Lung (tissue), 12 donors: ENCODE measurements around the gene CCDC78. TPM values are rescaled to one million over a fixed set of nuclear protein-coding genes. Genes with fewer than 3 reads are reported as not detected.

ENCODE experiments used
- ATAC-seq: fragments of 200-7000 bp; cut with Tn5 transposase; one replicate; pipeline ENCODE4 v1.9.1; 2020; ENCODE audit warnings: moderate number of reproducible peaks; ENCODE audit not compliant: insufficient read depth, low FRiP score
- DNase-seq, 3 donors: peaks; one replicate each; pipeline ENCODE4 v3.0.0-alpha.2; 2013 to 2017
- H3K27ac ChIP-seq, 2 donors: one replicate each; pipeline ENCODE4 v1.5.1; 2013; ENCODE audit warnings: mild to moderate bottlenecking in 2 of 2, moderate library complexity in 2 of 2, control low read depth in 1 of 2, inconsistent platforms in 1 of 2, low read depth in 1 of 2, low read length in 1 of 2
- H3K27me3 ChIP-seq, 3 donors: one replicate each; pipeline ENCODE4 v1.5.1; 2013; ENCODE audit warnings: low read length in 2 of 3; ENCODE audit not compliant: control insufficient read depth in 3 of 3, insufficient read depth in 3 of 3
- H3K36me3 ChIP-seq, 4 donors: one replicate each; pipeline ENCODE4 v1.5.1; 2013; ENCODE audit warnings: low read length in 4 of 4, mild to moderate bottlenecking in 1 of 4, moderate library complexity in 1 of 4; ENCODE audit not compliant: control insufficient read depth in 4 of 4, insufficient read depth in 4 of 4
- H3K4me1 ChIP-seq, 5 donors: one replicate each; pipeline ENCODE4 v1.5.1; 2013; ENCODE audit warnings: low read length in 5 of 5, mild to moderate bottlenecking in 2 of 5, moderate library complexity in 1 of 5; ENCODE audit not compliant: control insufficient read depth in 5 of 5, insufficient read depth in 5 of 5
- H3K4me3 ChIP-seq: one replicate; pipeline ENCODE4 v1.5.1; 2013; ENCODE audit warnings: mild to moderate bottlenecking, control low read depth, moderate library complexity
- H3K9ac ChIP-seq, 2 donors: one replicate each; pipeline ENCODE4 v1.5.1; 2013; ENCODE audit warnings: low read length in 2 of 2, control low read depth in 1 of 2; ENCODE audit not compliant: insufficient read depth in 1 of 2
- H3K9me3 ChIP-seq, 4 donors: one replicate each; pipeline ENCODE4 v1.5.1; 2013; ENCODE audit warnings: low read length in 3 of 4, mild to moderate bottlenecking in 1 of 4, moderate library complexity in 1 of 4; ENCODE audit not compliant: control insufficient read depth in 4 of 4, insufficient read depth in 3 of 4
- WGBS, 2 donors: extraction: QIAGEN DNeasy Blood & Tissue Kit; methylation state at CpG; one replicate each; pipeline ENCODE4 v1.1.7; 2013; 5-methylcytosine and 5-hydroxymethylcytosine counted together
- polyA plus RNA-seq, 2 donors: library from polyadenylated mRNA; stranded (reverse); fragments of 200-250 nt; gene quantifications; one replicate each; pipeline ENCODE4 v1.2.1, GENCODE V29; 2013
- total RNA-seq, 2 donors: library from RNA; depleted of rRNA in 1 of 2; stranded (reverse); fragments of >200 nt in 1 of 2; gene quantifications; one replicate each; pipeline ENCODE4 v1.2.1, GENCODE V29; 2014 to 2021
- TF ChIP-seq, protein P1 (sequence below): IDR thresholded peaks from 2 replicates; pipeline ENCODE4 v1.5.1; 2012; ENCODE audit warnings: mild to moderate bottlenecking; ENCODE audit errors: control extremely low read depth, extremely low read depth
- donor health status: control.
- donor health status: control.
- donor health status: Bipolar disorder and iron deficiency.
- donor health status: healthy.
- donor health status: DM: yes; HTN: yes; CAD: no.

The CCDC78 gene
- total and polyA plus RNA-seq, 4 donors: 25.6 to 71.6 (median 37.0) TPM

DNA sequence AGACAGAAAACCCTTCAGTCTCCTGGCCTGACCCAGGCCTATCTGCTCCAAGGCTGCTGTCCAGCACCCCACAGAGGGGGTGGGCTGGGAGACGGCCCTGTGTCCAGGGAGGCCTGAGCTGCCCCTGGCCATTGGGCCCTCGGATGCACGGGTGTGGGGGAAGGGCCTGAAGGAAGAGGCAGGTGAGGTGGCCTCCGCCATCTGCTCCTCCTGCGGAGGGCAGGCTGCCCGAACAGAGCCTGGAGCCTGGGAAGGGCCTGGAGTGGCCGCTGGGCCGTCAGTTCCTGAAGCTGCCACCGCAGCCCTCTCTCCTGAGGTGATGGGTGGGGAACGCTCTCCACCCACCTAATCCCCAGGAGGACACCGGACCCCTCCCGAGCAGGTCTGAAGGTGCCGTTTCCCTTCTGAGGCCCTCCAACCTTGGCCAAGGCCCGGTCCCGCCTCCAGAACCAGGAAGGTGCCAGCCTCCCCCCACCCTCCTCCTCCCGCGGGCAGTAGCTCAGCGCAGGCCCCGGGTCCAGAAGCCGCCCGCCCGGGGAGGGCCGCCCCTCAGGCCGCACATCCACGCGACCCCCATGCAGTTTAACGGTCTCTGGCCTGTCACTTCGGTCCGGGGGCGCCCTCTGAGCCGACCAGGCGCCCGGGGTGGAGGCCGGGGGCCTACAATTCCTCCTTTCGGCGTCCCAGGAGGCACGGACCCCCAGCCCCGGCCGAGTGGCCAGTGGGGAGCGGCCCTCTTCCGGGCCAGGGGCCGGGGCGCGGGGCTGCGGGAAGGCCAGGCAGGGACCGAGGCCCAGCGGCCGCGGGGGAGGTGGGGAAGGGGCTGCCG is 21.5 kb downstream of the CCDC78 start:
- peaks cover 7 to 69% (median 38%) of the 10 kb centered on the region in 3 donors for H3K27me3 ChIP-seq
- H3K4me3 ChIP-seq: no peak overlapping the region
- no peak overlapping the region for H3K27ac ChIP-seq
- TF ChIP-seq, protein P1, sequence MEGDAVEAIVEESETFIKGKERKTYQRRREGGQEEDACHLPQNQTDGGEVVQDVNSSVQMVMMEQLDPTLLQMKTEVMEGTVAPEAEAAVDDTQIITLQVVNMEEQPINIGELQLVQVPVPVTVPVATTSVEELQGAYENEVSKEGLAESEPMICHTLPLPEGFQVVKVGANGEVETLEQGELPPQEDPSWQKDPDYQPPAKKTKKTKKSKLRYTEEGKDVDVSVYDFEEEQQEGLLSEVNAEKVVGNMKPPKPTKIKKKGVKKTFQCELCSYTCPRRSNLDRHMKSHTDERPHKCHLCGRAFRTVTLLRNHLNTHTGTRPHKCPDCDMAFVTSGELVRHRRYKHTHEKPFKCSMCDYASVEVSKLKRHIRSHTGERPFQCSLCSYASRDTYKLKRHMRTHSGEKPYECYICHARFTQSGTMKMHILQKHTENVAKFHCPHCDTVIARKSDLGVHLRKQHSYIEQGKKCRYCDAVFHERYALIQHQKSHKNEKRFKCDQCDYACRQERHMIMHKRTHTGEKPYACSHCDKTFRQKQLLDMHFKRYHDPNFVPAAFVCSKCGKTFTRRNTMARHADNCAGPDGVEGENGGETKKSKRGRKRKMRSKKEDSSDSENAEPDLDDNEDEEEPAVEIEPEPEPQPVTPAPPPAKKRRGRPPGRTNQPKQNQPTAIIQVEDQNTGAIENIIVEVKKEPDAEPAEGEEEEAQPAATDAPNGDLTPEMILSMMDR: no peak
- DNase-seq (no peak), ATAC-seq (no peak)
- H3K4me1 ChIP-seq: no peaks in the 10 kb centered on the region
- no peak overlapping the region for H3K9ac ChIP-seq
- no peaks in the 10 kb centered on the region for H3K36me3 ChIP-seq
- peaks cover 0 to 5% (median 0%) of the 10 kb centered on the region in 4 donors for H3K9me3 ChIP-seq
- 12 to 14% methylated on average over 32 to 49 of the region's 50 CpGs for WGBS, 2 donors

DNA sequence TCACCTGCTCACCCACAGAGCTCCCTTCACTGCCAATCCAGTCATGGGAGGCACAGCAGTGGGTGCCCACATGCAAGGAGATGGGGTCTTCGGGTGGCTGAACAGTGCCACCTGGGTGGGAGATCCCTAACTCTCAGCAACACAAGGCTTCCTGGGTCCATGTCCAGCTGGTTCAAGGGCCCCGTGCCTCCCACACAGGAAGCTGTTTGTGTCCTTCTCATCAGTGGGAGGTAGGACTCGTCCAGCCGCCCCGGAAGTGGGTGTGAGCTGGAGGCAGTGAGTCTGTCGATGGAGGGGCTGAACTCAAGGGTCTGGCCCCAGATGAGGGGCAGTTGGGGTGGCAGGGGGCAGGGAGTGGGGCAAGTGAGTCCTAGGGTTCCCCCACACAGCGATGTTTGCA is 22.2 kb downstream of the CCDC78 start:
- Histone ChIP-seq H3K27me3 (peaks cover 7 to 70% (median 38%) of the 10 kb centered on the region in 3 donors), H3K9me3 (peaks cover 0 to 5% (median 0%) of the 10 kb centered on the region in 4 donors), H3K9ac (no peak overlapping the region), H3K27ac (no peak overlapping the region), H3K4me1 (no peaks in the 10 kb centered on the region), H3K36me3 (no peaks in the 10 kb centered on the region), H3K4me3 (no peak overlapping the region)
- ATAC-seq: no peak
- DNase-seq: no peak
- TF ChIP-seq, protein P1: no peak
- WGBS, 2 donors: 74 to 81% methylated on average over 7 of the region's 7 CpGs

DNA sequence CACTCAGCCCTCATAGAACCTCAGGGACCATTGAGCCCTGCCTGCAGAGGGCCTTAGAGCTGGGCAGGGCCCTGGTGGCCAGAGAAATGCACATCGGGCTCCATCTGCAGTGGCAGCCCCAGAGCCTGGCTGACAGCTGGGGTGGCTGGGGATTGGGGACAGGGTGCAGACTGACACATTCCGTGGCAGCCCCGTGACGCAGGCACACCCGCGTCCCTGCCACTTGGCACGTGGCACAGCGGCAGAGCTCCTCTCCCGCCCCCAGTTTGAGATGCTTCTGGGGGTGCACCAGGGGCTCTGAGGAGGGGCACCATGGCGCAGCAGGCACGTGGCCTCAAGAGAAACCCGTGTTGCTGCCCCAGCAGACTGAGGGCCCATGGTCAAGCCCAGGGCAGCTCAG is 22.8 kb downstream of the CCDC78 start:
- ATAC-seq: no peak
- Histone ChIP-seq H3K36me3 (no peaks in the 10 kb centered on the region), H3K27ac (no peak overlapping the region), H3K4me1 (no peaks in the 10 kb centered on the region), H3K9me3 (peaks cover 0 to 5% (median 0%) of the 10 kb centered on the region in 4 donors), H3K27me3 (peaks cover 7 to 65% (median 38%) of the 10 kb centered on the region in 3 donors), H3K9ac (no peak overlapping the region), H3K4me3 (no peak overlapping the region)
- 76 to 90% methylated on average over 12 of the region's 12 CpGs for WGBS, 2 donors
- no peak for DNase-seq
- TF ChIP-seq, protein P1: no peak
